HG03439 (cell line): ENCODE results near the gene HCST.
A peak's percentile ranks its signal among the peaks of the same experiment; 100 is the strongest.
"Not testable (repeated sequence)": the region's sequence is repeated elsewhere in the genome, so short reads cannot be mapped to it uniquely, and the experiment has no call there.

Experiments used
- ATAC-seq: cut with Tn5 transposase; IDR thresholded peaks from one replicate; pipeline ENCODE4 v1.9.1; 2021; ENCODE audit warnings: mild to moderate bottlenecking, moderate library complexity; ENCODE audit not compliant: unreplicated experiment

HCST gene

GRCh38 chr19:35879068-35879467 lies 23.3 kb upstream of the HCST start:
- ATAC-seq, result no peak

- no peak for ATAC-seq
These were observed 22.5 kb upstream of the HCST start for GRCh38 chr19:35879770-35880317.

- no peak for ATAC-seq
These were observed 20.1 kb upstream of the HCST start for GRCh38 chr19:35882114-35882832.

- ATAC-seq, result no peak
These were observed 18.4 kb upstream of the HCST start for GRCh38 chr19:35883882-35884281.

- ATAC-seq, result no peak
These were observed 17.0 kb upstream of the HCST start for GRCh38 chr19:35885225-35885738.

- ATAC-seq, result no peak
These were observed 16.4 kb upstream of the HCST start for GRCh38 chr19:35885904-35886303.

GRCh38 chr19:35887197-35887596 lies 15.1 kb upstream of the HCST start:
- ATAC-seq, result no peak

- ATAC-seq, result no peak
These were observed 13.9 kb upstream of the HCST start for GRCh38 chr19:35888398-35888797.

GRCh38 chr19:35889370-35890112 lies 12.8 kb upstream of the HCST start:
- ATAC-seq, result no peak

- ATAC-seq, result no peak
These were observed 12.1 kb upstream of the HCST start for GRCh38 chr19:35890113-35890650.

- not testable (repeated sequence) for ATAC-seq
These were observed 10.5 kb upstream of the HCST start for GRCh38 chr19:35891819-35892218.

GRCh38 chr19:35894342-35894741 lies 8.0 kb upstream of the HCST start:
- ATAC-seq, result no peak

- ATAC-seq, result no peak
These were observed 6.3 kb upstream of the HCST start for GRCh38 chr19:35895911-35896642.

- ATAC-seq, result no peak
These were observed 5.7 kb upstream of the HCST start for GRCh38 chr19:35896643-35897040.

GRCh38 chr19:35897706-35898451 lies 4.5 kb upstream of the HCST start:
- ATAC-seq, result no peak

- no peak for ATAC-seq
These were observed 3.9 kb upstream of the HCST start for GRCh38 chr19:35898499-35898809.

GRCh38 chr19:35899547-35900214 lies 2.6 kb upstream of the HCST start:
- peak; percentile 39 for ATAC-seq

- ATAC-seq, result no peak
These were observed 1.2 kb upstream of the HCST start for GRCh38 chr19:35901055-35901644.

- no peak for ATAC-seq
These were observed 644 bp downstream of the HCST start for GRCh38 chr19:35902870-35903475.
